Amniotic stem cell (primary cell): ENCODE results near the gene DRAP1.

ENCODE experiments used
- DNase-seq: peaks from one replicate; lab custom pipeline; 2025; lab: John Stamatoyannopoulos, UW

DRAP1 gene, protein sequence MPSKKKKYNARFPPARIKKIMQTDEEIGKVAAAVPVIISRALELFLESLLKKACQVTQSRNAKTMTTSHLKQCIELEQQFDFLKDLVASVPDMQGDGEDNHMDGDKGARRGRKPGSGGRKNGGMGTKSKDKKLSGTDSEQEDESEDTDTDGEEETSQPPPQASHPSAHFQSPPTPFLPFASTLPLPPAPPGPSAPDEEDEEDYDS

DNA sequence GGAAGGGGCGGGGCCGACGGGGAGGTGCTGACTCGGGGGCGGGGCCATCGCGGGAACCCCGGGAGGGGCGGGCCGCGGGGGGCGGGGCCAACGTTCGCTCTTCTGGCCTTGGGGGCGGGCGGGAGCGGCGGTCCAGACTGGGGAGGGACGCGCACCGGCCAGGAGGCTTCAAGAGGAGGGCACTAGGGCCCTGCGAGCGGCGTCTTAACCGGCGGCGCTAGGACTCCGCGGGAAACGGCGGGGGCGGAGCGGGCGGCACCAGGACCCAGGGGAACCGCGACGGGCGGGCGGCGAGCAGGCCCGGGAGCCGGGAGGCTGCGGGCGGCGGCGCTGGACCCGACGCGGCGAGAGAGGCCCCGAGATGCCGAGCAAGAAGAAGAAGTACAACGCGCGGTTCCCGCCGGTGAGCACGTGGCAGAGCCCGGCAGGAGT is at the start of gene DRAP1:
Gene DRAP1, plus strand, starts transcription at position 286 of the 432 bp plus-strand sequence. Its CDS starts 76 bp downstream, at position 362.
- peak; percentile 98 for DNase-seq

DNA sequence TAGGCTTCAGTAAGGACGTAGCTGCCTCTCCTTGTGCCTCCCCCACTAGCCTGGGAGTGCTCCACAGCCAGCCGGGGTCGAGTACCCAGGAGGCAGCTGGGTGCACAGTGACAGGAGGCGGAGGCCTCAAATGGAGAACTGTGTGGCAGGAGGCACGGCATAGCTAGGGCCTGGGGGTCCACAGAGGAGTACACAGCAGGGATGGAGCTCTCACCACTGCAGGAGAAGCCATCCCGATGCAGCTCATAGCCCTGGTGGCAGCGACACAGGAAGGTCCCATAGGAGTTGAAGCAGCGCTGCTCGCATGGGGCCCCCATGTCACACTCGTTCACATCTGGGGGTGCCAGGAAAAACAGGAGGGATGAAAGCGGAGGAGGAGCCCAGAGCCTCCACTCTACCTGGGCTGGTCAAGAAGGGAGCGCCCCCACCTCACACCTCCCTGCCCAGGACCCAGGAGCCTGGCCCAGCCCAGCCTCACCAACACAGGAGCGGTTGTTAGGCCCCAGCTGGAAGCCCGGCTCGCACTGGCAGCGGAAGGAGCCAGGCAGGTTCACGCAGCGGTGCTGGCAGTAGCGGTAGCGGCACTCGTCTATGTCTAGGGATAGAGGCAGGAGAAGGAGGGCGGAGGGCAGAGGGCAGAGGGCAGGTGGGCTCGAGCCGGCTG is 49.5 kb upstream of the DRAP1 start:
- DNase-seq, result no peak

DNA sequence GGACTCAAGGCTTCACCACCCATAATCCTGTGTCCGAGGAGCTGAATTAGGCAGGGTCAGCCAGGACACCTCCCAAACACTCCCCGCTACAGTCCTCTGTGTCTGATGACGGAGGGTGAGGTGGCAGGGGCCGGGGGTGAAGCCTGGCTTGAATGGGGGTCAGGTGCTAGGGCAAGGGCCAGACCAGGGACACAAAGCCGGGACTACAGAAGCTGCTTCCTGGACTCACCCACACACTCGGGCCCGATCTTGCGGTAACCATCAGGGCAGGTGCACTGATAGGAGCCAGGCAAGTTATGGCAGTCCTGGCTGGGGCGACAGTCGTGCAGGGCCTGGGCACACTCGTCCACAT is 48.9 kb upstream of the DRAP1 start:
- DNase-seq, result no peak

DNA sequence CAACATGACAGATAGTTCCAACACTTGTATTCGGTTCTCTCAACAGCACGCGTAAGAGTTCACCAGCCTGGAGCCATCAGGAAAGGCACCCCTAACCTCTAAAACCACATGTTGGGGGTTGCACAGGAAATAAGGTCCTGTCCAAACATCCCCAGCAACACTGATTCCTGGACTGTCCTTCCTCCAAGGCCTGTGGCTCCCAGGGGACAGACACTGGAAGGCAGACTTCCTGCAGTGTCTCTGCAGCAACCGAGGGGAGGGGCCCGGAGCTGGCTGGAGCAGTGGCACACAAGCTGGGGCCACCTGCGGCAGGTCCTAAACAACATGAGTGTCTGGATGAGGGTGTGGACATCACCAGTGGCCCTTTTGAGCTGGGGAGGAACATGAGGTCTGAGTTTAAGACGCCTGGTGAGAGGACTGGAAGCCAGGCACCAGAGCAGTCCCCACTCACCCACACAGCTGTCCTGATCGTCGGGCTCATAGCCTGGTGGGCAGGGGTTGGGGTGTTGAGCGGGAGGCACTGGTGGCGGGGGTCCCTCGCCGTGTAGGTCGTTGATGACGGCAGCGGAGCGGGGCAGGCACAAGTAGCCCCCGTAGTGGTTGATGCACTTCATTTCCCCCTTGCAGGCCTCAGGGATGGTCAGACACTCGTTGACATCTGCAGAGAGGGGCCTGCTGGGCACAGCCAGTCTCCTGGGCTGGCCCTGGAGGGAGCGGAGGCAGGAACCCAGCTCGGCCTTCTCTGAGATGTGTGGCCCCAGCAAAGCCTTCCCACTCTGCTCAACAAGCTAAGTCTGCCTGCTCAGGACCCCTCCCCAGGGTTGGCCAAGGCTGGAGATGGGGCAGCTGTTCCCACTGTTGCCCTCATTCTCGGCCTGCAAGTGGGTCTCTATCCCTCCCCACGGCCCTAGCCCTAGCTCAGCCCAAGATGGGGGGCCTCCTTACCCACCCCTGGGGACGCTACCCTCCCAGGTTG is 48.2 kb upstream of the DRAP1 start:
- no peak for DNase-seq

DNA sequence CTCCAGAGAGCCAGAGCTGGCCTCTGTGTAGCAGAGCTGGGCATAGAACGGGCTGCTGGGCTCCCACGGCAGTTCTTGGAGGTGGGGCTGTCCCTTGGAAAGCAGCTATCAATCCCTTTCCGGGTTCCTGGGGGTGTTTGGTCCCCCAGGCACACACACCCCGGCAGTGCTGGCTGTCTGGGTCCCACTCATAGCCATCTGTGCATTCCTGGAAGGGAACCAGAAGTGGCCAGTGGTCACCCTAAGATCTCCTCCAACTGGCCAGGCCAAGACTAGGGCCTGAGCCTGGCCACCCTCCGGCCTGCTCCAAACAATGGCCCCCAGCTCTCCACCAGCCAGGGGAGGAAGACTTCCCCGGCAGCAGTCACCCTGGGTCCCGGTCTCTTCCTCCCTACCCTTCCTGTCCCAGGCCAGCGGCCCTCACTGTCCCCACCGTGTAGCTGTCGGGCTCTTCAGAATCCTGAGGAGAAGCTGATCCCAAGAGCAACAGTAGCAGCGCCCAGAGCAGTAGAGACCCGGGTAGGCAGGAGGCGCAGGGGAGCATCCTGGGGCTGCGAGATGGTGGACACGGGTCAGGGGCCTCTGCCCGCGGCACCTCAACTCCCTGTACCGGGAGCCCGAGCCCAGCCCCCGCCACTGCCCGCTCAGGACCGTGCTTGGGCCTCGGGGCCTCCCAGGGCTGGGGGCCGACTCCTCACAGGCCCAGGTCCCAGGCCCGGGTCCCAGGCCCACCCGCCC is 47.2 kb upstream of the DRAP1 start:
- DNase-seq, result no peak

DNA sequence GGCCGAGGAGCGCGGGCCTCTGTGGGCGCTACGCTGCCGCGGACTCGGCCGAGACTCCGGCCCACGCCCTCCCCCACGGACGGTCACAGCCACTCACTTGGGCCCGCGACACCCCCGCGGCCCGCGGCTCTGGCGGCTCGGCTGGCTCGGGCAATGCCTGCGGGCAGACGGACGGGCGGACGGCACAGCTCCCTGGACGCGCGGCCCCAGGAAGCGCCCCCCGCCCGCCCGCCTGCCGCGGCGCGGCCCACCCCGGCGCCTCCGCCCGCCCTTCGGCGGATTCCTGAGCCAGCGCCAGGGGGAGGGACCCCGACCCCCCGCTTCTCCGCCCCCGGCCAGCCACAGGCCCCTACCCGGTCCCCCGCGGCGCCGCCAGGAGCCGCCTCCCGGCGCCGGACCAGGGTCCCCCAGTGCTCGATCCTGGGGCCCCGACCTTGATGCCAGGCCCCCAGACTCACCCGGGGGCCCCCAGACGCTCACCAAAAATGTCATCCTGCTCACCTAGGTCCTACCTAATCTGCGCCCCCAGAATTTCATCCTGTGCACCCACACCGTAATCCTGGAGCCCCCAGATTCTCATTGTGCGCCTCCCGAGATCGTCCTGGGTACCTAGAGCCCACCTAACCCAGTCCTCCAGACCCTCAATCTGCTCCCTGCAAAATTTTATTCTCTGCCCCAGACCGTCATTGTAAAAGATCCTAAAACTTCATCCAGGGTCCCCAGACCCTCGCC is 46.5 kb upstream of the DRAP1 start, which contains the start of gene EFEMP2:
Gene EFEMP2, minus strand, starts transcription at position 215 of the 732 bp plus-strand sequence. CDS start 446 bp downstream, outside the sequence.
- DNase-seq, result no peak

DNA sequence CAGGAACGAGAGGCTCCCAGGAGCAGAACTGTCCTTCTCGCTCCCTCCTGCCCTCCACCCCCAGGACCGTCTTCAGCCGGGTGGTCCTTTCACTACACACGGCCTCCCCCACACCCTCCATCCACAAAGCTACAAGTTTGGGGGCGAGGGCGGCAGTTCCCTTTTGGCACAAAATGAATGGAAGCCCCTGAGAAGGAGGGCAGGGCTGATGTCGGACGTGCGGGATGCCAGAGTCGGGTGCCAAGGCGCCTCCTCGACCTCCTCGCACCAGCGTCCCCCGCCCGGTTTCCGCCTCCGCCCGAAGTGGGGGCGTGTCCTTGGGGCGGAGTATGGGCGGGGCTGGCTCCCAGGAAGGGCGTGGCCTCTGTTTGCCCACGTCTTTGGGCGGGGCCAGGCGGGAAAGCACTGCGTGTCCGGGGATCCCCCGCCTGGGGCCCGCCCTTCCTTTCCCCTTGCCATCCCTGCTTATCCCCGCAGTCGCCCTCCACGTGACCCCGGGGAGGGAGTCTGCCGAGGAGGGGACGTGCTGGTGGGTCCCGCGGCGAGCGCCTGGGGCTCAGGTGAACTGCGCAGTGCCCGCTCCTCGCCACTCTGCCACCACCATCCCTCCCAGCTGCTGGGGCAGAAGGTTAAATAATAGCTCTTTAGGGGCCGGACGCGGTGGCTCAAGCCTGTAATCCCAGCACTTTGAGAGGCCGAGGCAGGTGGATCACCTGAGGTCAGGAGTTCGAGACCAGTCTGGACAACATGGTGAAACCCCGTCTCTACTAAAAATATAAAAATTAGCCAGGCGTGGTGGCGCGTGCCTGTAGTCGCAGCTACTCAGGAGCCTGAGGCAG is 45.7 kb upstream of the DRAP1 start:
- DNase-seq, result peak; percentile 93

DNA sequence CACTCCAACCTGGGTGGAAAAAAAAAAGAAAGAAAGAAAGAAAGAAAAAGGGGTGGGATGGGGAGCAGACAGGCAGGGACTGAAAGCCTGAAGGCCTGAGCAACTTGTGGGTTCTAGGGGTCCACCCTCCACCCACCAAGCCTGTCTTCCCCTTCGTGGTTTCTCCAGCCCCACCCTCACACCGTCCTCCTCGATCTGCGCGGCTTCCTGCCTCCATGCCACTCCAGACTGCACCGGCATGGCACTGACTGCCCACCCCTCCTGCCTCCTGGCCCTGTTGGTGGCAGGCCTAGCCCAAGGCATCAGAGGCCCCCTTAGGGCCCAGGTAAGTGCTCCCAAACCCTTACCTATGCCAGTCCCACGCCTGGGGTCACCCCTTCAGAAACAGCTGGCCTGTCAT is 39.6 kb upstream of the DRAP1 start, which contains the start of gene CTSW:
Gene CTSW, plus strand, starts transcription at position 221 of the 400 bp plus-strand sequence. Its CDS starts 18 bp downstream, at position 239.
- DNase-seq, result no peak

DNA sequence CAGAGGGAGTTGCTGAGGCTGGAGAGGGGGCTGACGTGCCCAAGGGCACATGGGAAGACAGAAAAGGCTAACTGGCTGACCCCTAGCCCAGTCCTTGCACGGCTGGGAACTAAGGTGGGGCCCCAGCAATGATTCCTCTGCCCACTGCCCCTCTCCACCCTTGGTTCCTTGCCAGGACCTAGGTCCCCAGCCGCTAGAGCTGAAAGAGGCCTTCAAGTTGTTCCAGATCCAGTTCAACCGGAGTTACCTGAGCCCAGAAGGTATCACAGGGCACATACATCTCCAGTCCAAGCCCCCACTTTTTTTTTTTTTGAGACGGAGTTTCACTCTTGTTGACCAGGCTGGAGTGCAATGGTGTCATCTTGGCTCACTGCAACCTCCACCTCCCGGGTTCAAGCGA is 39.2 kb upstream of the DRAP1 start:
- DNase-seq, result no peak

DNA sequence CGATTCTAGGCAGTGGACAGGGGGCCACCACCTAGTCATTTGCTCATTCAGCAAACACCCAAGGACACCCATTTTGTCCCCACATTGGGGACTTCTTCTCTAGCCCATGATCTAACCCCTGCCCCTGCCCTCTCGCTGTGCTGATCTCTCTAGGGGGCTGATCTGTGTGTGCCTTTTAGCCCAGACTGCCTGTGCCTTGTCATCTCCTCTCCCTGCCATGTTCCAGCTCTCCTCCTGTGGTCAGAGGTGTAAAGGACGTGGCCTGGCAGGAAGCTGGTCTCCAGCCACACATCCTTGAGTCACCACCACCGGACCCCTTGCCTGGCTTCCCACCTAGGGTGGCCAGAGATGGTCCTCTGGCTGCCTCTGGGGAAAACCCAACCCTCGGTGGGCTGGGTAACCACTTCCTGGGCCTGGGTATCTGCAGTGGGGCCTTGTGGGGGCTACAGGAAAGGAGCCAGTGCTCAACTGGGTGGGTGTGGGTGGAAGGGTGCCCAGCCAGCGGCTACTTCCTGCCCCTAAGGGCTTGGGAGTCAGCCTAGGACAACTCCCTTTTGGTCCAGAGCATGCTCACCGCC is 38.3 kb upstream of the DRAP1 start:
- DNase-seq, result no peak

DNA sequence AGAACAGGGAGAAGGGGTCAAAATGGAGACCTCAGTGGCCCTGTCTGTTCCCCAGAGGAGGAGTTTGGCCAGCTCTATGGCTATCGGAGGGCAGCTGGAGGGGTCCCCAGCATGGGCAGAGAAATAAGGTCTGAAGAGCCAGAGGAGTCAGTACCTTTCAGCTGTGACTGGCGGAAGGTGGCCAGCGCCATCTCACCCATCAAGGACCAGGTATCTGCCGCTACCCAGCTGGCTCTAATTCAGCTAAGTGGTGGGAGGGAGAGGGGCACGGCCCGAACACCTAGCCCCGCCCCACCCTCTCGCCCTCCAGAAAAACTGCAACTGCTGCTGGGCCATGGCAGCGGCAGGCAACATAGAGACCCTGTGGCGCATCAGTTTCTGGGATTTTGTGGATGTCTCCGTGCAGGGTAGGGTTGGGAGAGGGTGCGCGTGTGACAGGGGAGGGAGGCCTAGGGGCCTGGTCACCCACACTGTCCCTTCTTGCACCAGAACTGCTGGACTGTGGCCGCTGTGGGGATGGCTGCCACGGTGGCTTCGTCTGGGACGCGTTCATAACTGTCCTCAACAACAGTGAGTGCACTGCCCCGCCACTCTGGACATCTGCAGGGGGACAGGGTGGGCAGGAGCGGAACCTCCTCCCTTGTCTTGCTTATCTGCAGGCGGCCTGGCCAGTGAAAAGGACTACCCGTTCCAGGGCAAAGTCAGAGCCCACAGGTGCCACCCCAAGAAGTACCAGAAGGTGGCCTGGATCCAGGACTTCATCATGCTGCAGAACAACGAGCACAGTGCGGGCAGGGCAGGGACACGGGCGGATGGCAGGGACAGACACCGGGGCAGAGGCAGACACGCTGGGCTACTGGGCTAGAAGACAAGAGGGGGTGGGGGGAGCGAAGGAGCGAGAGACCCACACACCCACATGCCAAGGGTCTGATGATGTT is 36.8 kb upstream of the DRAP1 start:
- DNase-seq, result no peak

DNA sequence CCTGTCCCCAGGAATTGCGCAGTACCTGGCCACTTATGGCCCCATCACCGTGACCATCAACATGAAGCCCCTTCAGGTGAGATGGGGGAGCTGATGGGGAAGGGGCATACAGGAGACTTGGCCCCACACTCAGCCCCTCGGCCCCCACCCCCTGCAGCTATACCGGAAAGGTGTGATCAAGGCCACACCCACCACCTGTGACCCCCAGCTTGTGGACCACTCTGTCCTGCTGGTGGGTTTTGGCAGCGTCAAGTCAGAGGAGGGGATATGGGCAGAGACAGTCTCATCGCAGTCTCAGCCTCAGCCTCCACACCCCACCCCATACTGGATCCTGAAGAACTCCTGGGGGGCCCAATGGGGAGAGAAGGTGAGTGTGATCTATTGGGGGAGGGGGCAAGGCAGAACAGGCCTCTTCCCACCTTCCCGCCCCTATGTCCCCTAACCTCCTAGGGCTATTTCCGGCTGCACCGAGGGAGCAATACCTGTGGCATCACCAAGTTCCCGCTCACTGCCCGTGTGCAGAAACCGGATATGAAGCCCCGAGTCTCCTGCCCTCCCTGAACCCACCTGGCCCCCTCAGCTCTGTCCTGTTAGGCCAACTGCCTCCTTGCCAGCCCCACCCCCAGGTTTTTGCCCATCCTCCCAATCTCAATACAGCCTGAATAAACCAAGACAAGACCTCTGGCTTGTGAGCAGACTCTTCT is 36.0 kb upstream of the DRAP1 start:
- no peak for DNase-seq

DNA sequence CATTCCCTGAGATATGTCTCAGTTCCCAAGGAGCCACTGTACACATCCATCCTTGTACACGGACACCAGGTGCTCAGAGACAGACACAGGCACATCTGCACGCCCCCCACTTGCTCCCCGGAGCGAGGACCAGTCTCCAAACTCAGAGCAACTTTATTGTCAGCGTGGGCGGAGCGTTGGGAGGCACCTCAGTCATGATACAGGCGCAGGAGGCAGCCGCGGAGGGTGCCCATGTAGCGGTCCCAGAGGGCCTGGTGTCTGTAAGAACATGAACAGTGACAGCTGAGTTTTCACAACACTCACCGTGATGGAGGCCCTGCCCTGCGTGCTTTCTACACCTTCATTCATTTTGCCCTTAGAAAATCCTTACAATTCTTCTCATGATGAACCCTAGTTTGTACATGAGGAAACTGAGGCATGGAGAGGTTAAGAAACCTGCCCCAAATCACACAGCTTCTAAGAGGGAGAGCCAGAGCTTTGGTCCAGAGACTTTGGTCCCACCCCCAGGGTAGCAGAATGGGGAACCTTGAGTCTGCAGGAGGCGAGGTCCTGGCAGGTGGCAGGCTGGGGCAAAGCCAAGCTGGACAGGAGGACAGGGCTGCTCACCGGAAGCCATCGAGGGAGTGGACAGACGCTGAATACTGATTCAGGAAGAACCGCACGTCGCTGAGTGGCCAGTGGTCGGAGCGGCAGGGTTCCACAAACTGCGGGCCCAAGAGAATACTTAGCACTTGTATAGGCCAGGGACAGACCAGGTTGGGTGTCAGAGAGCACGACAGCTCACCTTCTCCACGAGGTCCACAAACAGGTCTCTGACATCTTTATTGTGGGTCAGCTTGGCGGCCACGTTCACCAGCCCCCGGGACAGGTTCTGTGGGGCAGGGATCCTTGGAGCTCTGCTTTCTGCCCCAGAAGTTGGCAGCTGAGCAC is 35.2 kb upstream of the DRAP1 start:
- no peak for DNase-seq

DNA sequence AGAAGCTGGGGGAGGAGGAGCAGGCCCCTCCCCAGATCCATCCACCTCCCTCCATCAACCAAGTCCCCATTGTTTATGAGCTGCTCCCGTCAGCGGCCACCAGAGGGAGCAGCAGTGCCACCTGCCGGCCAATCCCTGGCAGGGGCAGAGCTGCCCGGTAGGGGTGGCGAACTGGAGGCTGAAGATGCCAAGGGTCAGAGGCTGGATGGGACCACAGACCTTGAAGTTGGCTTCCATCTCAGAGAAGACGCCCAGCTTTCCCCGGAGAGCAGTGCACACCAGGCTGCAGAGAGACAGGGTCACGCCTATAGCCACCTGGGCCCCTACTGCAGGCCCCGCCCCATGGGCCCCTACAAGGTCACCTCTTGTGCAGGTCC is 34.5 kb upstream of the DRAP1 start:
- no peak for DNase-seq

DNA sequence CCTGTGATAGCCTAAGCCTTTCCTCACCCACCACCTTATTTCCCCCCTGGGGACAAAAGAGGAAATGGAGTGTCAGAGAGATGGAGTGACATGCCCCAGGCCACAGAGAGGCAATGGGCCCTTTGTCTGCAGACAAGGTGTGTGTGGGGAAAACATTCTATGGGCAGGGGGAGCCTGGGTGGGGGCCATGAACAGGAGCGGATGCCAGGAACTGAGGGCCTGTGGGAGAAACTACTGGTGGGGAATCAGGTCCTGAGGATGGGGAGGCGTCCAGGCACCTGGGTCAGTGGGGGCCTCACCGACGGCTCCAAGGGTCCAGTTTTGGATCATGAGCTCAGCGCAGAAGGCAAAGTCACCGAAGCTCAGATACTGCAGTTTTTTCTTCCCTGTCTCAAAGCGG is 34.0 kb upstream of the DRAP1 start:
- no peak for DNase-seq

DNA sequence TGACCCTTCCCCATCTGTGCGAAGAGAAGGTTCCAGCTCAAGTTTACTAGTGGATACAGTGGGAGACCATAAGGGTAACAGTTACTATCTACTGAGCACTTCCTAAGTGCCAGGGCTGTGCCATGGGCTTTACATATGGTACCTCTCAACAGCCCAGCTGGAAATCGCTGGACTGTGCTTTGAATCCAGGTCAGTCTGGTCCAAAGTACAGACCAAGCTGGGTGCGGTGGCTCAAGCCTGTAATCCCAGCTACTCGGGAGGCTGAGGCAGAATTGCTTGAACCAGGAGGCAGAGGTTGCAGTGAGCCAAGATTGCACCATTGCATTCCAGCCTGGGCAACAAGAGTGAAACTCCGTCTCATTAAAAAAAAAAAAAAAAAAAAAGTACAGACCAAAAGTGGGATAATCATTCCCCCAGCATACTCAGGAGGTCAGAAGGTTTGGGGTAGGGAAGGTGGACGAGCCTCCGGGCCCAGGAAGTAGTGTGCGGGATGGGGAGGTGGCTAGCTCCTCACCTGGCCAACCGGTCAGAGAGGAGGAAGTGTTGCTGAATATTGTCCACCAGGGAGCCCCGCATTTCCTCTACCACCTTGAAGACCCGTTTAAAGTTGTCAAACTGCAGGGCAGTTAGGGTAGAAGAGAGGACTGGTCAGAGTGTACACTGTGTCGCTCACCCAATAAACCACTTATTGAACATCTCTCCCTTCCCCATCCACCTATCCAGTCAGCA is 33.3 kb upstream of the DRAP1 start:
- no peak for DNase-seq
